ENCODE data around the gene NBPF1.
"Not testable (repeated sequence)": the region's sequence is repeated elsewhere in the genome, so short reads cannot be mapped to it uniquely, and the experiment has no call there.

The NBPF1 gene

DNA sequence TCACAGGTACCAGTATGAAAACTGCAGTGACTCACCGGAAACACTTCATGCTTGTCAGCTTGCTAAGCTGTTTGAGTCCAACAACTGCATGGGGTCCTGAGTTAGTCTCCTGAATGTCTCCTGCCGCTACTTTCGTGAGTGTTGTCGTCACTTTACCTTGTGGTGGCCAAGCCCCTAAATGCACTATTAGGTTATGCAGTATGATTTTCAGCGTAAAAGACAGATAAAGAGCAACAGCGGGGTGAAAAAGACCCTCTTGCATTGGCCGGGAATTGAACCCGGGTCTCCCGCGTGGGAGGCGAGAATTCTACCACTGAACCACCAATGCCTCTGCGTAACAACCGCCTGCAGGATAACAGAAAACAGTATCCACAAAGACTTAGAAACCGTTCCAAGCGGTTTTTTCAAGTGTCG, 67.7 kb downstream of the NBPF1 start:
- DNase-seq (ENCODE audit: low read depth), result peak; percentile 36

DNA sequence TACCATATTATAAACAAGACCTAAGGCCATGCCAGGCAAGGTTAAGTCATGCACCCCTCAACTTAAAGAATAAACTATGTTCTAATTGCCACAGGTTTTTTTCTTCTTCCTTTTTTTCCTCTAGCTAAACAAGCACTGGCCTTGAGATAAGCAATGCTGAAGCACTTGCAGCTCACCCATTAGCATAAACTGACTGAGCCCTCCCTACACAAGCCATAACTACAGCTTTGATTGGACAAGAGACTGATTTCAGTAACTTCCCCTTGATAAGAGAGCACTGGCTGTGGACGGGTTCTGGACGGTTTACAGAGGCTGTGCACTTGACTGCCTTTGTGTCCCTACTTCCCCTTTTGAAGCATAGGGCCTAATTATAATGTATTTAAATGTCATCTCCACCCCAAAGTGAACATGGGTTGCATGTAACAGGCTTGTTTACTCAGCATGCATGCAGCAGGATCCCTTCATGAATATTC, 72.9 kb downstream of the NBPF1 start:
- DNase-seq (ENCODE audit: low read depth), result not testable (repeated sequence)

DNA sequence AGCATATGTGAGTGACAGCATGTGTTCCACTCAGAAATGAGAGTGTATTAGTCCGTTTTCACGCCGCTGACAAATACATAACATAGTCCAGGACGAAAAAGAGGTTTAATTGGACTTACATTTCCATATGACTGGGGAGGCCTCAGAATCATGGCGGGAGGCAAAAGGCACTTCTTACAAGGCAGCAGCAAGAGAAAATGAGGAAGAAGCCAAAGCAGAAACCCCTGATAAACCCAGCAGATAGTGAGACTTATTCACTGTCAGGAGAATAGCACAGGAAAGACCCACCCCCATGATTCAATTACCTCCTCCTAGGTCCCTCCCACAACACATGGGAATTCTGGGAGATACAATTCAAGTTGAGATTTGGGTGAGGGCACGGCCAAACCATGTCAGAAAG, 75.8 kb downstream of the NBPF1 start:
- not testable (repeated sequence) for DNase-seq (ENCODE audit: low read depth)

DNA sequence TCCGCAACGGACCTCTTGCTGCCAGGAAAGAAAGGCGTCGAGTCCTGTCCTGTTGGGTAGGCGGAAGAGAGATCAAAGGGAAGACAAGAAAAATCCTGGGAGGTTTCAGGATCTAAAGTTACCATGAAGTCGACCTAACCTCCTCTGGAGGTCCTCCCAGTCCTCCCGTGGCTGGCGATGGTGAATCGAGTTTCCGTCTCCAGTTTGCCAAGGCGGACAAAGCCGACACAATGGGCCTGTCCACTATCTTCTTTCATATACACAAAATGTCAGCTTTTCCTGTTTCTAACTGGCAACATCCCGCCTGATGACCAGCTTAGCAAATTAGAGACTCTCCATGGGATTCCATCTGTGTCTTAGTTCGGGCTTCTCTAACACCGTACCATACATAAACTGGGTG, 76.6 kb downstream of the NBPF1 start:
- DNase-seq (ENCODE audit: low read depth), result not testable (repeated sequence)

DNA sequence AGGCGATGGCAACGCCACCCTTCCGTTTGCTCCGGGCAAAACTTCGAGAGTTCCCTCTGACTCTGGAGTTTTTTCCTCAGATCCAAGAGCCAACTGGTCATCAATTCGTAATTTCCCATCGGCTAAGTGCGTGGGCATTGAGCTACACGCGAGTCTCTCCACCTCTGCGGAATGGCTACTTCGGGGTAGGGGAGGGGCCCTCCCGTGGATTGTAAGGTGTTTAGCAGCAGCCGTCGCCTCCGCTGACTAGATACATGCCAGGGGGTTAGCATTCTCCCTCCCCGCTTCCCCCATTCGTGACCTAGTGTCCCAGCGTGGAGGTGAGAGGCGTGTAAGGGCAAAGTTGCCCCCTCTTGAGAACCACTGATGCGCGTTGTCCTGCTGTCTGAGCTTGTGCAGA, 77.5 kb downstream of the NBPF1 start:
- not testable (repeated sequence) for DNase-seq (ENCODE audit: low read depth)

DNA sequence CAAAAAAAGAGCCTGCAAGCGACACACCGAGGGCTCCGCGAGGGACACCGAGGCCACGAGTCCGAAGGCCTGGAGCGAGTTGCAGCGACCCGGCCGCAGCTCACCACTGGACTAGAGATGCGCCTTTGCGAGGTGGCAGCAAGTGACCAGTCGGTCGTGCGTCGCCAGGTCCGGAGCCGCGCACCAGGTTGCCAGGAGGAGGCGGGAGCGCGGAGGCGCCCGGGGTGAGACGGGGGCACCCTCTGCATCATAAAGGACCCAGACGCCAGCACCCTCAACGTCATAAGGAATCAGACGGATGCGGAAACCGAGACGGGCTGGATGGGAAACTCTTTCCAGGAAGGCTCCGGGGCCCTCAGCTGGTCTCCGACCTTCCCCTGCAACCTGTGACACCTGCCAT, 77.9 kb downstream of the NBPF1 start:
- not testable (repeated sequence) for DNase-seq (ENCODE audit: low read depth)

DNA sequence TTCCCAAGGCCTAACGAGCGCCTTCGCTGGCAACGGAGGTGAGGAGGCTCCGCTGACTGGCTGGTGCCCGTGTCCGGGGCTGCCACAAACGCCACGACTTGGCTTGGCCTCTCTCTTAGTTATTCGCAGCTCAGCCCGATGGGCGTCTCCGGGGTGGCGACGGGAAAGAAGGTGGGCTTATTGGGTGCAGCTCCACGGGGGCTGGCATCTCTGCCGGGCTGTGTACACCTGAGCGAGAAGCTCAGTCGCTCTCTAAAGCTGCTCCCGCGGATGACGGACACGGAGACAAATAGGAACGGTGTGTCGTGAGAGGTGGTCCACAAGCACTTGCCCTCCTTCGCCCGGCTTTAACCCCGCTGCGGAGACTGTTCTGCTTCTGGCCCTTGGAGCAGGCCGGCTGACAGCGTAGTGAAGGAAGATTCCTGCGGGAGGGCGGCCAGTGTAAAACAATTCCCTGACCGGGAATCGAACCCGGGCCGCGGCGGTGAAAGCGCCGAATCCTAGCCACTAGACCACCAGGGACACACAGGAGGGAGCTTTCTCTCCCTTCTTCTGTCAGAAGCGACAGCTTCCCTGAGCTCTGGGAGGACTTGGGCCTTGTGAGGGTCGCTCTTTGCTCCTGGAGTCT, 78.4 kb downstream of the NBPF1 start:
- DNase-seq (ENCODE audit: low read depth), result peak; percentile 66

DNA sequence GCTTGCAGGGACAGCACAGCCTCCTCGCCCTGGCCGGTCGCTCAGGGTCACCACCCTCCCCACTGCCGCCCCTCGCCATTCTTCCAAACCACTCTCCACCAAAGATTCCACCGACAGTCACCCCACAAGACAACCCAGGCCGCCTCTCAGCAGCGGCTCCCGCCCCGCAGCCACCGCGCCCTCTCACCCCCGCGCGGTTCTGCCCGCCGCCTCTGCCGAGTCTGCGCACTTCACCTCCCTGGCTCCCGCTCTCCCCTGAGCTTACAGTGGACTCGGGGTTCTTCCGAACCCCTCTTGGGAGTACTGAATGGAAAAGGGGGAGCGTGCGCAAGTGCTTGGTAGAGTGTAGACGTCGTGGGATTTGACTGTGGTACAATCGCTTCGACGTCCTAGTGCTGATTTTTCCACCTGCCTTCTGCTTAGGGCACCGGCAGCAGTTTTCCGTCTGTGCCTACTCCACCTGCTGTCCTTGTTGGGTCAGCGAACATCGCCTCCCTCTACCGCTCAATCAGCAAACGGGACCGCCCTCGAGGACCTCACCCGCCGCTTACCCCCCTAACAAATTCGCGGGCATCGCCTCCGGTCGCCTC, 79.0 kb downstream of the NBPF1 start:
- not testable (repeated sequence) for DNase-seq (ENCODE audit: low read depth)

DNA sequence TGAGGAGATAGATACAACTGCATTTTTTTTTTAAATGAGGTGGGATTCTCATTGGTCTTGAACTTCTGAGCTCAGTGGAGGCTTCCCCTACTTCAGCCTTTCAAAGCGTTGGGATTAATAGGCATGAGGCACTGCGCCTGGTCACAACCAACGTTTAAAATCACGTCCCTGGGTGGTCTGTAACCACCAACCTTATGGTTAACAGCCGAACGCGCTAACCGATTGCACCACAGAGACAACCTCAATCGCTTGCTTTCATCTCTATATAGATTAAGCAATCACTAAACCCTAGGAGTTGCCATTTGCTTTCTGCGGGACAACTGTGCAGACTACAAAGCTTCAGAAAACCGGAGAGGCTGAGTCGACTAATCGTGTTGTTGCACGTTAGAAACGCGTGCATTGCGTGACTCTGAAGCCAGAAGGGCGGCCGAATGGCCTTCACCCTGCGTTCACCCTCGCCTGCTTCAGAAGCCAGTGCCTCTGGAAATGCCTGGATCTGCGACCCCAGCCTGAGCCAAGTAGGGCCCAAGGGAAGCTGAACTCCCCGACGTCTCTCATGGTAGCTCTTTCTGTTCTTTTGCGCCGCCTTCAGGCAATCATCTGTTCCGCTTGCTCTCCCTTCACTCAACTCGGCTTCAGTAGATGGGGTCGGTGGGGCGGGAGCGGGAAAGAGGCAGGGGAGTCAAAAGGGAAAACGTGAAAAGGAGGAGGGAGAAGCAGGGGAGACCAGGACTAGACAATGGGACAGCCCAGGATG, 81.0 kb downstream of the NBPF1 start:
- not testable (repeated sequence) for DNase-seq (ENCODE audit: low read depth)

DNA sequence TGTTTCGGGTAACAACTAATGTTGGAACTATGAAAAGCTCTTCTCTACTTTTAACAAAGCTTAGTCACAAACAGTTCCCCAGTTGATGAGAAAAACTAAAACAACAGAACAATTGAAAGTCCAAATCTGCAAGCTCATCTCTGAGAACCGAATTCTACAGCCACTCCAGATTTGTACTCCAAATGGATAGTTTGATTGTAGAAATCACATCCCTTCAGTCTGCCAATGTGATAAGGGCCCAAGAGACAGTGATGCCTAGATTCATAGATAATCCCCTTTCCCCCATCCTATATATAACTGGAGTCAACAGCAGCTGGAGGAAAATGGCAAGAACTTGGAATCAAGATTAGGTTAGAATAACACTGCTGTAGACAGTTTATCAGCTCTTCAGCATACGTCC, 85.0 kb downstream of the NBPF1 start:
- DNase-seq (ENCODE audit: low read depth), result not testable (repeated sequence)

DNA sequence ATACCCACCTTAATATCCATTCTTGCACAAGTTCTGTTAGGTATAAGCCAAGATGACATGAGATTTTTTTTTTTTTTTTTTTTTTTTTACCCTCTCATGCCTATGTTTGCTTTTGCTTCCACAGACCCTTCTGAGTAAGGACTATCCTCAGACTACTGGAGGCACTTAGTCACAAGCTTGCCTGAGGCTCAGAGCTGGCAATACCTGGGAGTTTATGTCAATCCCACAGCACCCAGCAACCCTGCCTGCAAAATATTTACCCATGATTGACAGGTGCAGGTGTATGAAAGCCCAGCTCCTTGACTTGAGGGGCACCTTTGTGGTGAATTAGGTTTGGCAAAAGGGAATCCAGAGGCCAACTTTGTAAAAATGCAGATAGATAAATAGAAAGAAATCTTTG, 87.6 kb downstream of the NBPF1 start:
- DNase-seq (ENCODE audit: low read depth), result not testable (repeated sequence)

DNA sequence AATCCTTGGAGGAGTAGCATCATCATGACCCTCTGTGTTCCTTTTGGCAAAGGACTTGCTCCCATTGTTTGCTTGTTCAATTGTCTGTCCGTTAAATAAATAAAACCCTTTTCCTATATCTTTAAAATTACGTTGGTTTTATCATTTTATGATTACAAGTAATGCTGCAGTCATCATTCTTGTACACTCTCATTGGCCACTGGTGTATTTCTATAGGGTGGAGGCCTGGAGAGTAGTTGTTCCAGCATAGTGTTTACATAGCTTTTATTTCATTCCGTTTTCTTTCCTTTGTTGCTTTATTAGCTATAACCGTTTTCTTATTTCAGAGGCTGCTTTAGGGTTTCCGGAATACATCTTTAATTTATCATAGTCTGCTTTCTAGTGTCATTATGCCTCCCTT, 91.7 kb downstream of the NBPF1 start:
- DNase-seq (ENCODE audit: low read depth), result not testable (repeated sequence)

DNA sequence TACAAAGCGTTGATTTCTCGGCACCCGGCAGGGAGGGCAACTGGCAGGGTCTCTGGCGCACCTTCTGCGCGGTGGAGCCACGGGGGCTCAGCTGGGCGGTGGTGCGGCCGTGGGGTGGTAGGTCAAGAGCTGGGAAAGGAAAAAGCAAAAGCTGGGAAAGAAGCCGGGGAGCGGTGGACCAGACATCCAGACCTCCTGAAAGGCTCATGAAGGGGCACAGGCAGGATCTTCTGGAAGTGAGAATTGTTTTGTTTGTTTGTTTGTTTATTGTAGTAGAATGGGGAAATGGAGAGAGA, 92.1 kb downstream of the NBPF1 start:
- DNase-seq (ENCODE audit: low read depth), result no peak

DNA sequence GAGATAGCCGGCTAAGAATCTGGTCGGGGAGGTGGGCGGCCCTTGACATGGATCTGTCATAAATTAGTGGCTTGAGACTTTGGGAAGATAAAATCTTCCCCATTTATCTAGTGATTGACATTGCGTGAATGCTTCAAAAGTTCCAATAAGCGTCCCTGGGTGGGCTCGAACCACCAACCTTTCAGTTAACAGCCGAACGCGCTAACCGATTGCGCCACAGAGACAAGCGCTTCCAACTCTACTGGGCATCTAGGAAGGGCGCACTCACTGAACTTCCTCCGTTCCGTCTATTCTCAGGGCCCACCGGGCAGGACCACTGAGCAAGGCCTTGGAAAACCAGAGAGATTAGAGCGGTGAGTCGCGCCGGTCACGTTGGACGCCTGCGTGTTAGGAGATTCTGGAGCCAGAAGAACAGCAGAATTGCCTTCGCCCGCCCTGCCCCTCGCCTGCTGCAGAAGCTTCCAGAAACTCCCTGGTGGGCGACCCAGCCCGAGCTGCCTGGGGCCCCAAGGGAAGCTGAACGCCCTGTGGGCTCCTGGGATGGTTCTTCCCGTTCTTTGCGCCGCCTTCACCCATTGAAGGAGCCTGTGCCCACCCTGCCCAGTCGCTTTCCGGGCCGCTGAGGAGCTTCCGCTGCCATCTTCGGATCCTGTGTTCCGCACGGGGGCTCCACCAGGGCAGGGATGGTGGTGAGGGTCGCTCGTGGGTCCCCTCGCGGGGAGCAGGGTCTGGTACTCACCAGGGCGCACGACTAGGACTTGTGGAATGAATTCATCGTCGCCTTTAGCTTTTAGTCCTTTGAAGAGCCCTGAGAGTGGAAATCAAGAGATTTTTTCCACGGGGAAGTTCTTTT, 92.7 kb downstream of the NBPF1 start:
- DNase-seq (ENCODE audit: low read depth), result not testable (repeated sequence)

DNA sequence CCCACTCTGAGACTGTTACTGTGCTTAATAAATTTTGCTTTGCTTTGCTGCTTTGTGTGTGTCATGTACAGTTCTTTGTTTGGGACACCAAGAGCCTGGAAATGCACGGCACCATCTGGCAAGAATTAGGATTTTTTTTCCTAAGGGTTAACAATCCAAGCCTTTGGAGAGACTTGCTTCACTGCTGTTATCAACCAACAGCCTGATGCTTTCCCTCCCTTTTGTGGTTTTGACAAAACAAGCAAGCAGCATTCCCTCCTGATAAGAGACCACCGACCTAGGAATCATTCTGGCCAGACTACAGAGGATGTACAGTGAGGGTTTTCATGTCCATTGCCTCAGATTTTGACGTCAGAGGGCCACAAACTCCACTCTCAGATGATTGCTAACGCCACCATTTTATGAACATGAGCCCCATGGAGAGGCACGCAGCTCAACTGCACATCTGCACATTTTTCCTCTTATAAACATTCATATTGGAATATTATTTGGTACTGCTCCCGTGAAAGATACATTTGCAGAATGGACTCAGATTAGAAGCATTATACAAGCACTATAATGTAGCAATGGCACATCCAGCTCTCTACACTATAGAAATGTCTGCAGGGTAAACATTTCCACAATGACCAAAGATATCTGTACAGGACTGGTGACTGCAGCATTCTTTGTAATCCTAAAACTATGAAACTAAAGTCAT, 94.0 kb downstream of the NBPF1 start:
- not testable (repeated sequence) for DNase-seq (ENCODE audit: low read depth)

DNA sequence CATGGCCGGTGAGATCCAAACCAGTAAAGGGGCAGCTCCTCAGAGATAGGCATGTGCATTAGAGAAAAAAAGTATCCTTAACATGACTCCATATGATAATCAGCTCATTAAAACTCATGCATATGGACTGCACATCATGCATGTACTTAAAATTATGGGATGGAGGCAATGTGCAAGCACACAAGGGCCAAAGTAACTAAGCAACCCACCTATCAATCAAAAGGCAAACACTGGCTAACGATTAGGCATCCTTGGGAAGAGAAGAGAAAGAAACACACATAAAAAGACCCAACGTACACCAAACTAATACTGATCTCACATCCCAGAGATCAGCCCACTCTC, 94.5 kb downstream of the NBPF1 start:
- not testable (repeated sequence) for DNase-seq (ENCODE audit: low read depth)

DNA sequence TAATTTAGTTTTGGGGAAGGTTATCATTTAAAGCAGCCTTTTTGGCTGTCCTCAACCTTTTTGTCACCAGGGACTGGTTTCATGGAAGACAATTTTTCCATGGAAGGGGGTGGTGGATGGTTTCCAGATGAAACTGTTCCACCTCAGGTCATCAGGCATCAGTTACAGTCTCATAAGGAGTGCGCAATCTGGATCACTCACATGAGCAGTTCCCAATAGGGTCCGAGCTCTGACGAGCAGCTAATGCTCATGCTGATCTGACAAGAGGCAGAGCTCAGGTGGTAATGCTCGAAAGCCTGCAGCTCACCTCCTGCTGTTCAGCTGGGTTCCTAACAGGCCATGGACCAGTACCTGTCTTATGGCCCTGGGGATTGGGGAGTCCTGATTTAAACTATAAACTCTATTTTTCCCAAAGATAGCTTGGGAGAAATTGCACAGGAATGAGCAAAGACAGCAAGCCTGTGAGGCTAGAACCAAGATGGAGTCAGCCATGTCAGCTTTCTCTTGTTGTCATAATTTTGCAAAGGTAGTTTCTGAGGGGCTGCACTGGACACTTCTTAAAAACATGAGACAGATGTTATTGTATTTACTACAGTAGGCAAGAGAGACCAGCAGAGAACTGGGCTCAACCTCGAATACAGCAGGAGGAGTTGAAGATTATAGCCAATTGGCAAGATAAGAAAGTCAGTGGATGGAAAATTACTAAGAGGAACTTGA, 96.5 kb downstream of the NBPF1 start:
- DNase-seq (ENCODE audit: low read depth), result not testable (repeated sequence)

DNA sequence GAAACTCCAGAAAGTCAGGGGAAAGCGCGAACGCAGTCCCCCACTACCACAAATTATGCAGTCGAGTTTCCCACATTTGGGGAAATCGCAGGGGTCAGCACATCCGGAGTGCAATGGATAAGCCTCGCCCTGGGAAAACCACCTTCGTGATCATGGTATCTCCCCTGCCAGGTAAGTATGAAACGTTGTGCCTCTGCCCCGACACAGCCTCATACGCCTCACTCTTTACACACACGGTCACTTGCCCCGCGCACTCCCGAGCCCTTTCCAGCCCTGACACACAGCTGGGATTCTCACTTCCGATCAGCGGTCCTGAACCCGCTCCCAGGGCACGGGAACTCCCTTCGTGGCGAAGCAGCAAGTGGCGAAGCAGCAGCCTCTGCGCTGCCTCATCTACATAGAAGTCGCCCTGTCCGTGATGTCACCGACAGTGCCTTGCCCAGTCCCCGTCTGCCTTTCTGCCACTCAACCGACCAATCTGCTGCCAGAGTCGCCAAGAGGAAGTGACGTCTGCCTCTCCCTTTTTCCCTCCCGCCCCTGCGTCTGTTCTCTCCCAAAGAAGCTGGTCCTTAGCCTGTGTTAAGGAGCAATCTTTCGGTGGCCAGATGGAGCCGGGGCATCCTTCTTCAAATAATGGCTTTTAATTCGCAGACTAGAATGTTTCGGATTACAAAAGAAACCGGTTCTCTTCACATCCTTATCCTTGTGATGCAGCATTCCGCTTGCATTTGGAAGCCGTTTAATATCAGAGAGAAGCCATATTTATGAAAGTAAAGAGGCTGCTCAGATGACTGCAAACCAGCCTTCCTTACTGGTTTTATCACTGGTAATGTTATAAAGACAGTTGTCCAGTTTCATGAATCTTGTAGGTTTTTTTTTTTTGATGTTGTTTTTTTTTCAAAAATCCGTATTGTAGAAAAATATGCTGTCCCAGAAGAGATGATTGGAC, 99.0 kb downstream of the NBPF1 start, which contains the start of gene RNU1-1:
TSS of gene RNU1-1 (minus strand) at position 179 of the 949 bp plus-strand sequence.
- peak; percentile 48 for DNase-seq (ENCODE audit: low read depth)

DNA sequence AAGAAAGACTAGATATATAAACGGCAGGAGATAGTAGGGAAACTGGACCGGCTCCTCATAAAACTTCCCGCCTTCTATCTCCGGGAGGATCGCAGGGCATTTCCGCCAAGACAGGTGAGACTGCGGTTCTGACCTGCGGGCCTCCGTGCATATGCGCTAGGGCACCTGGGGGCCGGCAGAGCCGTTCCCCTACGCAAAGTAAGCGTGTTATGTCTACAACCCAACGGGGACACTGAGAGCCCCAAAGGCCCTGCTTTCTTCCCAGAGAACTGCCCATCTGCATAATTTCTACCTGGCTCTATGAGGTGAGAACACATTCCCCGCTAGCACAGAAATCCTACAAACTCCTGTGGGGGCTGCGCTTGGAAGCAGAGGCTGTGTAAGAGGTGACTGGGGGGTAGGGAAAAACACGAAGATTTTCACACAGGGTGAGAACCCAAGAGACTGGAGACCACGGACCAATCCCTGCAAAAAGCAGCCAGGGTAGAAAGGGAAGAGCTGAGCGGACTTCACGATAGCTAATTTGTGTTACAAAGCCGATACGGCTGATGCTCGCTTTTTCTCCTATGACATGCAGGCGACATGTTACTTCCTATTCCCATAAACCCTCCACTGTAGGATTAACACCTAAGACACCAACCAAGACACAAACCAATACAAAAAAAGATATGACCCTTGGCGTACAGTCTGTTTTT, 99.8 kb downstream of the NBPF1 start:
- peak; percentile 57 for DNase-seq (ENCODE audit: low read depth)
